HG02938 (cell line): ENCODE results near the gene METAP1D.
A peak's percentile ranks its signal among the peaks of the same experiment; 100 is the strongest.
"Not testable (repeated sequence)": the region's sequence is repeated elsewhere in the genome, so short reads cannot be mapped to it uniquely, and the experiment has no call there.

ENCODE experiments used
- ATAC-seq: cut with Tn5 transposase; IDR thresholded peaks from one replicate; pipeline ENCODE4 v1.9.1; 2021; ENCODE audit warnings: mild to moderate bottlenecking, moderate library complexity; ENCODE audit not compliant: unreplicated experiment

The METAP1D gene

DNA sequence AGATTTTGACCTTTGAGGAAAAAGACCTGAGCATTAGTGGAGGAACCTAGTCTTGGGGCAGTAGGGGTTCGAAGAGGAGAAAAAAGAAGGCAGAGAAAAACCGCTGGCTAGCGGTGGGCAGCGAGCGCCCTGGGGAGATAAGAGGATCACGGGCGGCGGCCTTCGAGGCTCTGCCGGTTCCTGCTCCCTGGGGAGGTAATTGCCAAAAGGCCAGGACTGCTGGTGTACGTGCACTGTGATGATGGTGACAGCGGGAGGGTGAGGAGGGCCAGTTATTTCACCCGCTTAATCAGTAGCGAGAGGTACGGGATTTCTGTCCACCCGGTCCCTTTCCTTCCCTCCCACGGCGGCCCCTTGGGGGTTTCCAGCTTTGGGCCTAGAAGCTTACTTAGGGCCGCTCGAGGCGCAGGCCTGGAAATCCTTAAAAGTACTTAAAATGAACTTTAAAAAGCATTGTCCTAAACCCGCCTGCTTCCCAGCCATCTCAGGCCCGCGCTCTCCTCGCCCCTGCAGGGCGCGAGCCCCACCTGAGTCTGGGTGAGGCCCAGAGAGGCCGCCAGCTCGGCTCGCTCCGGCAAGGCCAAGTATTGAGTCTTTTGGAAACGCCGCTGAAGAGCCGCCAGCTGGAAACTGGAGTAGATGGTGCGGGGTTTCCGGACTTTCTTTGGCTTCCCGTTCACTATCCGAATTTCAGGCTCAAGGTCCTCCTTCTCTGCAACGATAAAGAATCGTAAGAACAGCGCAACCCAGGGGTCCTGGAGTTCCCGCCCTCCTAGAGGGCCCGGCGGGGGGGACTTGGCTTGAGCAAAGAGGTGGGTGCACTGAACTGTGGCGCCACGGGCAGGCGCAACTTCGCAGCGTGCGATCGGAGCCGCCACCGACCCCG, 101.4 kb downstream of the METAP1D start:
- ATAC-seq, result no peak

DNA sequence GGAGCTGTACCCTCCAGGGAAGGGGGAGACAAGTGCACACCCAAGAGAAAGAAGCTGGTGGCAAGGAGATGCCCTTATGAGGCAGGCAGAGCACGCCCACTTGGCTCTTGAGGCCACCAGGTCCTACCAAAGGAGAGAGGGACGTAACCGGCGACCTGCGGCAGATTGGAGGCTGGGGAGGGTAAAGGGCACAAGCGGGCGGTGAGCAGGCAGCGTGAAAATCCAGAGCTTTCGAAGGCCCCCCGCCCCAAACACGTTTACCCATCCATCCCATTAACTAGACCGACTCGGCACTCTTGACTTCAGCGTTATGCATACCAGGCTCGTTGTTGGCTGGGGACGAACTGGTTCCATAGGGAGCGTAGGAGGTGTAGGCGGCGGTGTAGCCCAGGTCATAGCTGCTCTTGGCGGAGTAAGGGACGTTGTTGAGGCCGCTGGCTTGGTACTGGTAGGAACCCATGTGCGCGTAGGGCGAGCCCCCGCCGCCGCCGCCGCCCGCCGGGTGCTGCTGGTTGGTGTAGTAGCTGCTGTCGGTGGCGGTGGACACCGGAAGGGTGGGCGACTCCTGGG, 102.2 kb downstream of the METAP1D start:
- ATAC-seq, result peak; percentile 6

- ATAC-seq, result peak; percentile 62
Observed at GRCh38 chr2:172102391-172103359, 102.9 kb downstream of the METAP1D start, which contains the start of gene DLX2. TSS of gene DLX2 (minus strand) at chr2:172102900. CDS start at chr2:172102538, 362 bp downstream.

DNA sequence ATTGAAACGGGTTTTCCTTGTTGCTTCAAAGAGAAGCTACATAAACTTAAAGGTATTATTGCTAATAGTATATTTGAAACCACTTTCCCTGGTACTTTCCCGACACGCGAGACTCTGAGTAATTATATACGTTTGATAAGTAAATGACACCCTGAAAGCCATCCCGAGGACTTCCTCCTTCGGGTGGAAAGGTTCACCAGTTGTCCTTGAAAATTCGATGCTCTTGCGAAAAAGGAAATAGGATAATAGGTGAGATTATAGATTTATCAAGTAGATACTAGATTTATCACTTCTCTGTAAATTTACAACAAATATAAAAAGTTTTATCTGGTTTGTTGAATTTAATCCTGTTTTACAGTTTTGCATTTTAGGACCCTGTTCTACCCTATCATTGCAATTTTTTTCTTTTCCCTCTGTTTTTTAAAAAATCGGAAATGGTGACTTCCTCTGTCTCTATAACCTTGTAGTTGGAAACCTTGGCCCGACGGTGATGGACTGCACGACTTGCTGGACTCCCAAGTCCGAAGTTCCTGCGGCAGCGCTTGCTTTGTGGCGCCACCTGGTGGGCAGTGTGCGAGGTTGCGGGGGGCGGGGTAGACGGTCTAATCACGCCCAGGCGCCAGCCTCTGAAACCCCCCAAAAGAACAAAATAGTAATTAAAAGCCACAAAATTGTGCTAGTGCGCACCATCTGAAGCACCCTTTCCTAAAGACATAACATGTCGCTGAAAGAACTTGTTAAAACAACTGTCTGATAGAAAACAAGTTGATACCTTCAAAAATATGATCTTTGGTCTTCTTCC, 103.9 kb downstream of the METAP1D start:
- ATAC-seq, result no peak

- no peak for ATAC-seq
Observed at GRCh38 chr2:172105471-172106107, 105.8 kb downstream of the METAP1D start.

DNA sequence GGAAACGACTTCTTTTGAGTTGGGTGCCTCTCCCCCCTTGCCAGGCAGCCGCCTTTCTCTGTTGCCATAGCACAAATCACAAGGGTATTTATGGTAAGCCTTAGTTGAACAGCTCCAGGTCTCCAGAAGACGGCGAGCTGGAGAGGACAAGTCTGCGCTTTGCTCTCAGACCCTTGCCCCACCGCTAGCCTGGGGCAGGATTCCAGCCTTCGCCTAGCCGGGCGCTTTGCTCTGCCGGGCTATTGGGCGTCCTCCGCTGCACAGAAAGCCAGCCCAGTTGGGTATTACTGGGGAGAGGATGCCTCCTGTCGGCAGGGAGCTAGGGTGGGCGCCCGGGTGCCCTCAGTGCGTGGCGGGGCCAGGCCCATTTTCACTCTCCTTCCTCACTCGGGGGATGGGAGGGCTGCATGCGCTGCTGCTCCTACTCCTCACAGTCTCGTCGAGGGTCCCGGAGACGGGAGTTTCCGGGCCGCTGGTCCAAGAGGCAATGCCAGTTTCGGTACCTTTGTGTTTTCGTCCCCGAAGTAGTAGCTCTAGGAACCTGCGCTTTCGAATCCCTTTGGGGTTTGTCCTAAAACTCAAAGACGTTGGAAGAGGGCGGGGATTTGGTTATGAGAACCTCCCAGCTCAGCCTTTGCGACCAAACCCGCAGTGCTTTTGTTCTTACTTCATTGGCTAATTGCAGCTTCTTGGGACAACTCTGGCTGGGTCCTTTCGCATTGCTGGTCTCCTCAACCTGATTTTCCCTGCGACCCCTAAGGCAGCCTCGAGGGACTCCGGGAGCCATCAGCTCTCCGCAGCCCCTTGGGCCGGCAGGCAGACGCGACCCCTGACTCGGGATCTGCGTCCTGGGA, 106.6 kb downstream of the METAP1D start:
- ATAC-seq, result no peak

DNA sequence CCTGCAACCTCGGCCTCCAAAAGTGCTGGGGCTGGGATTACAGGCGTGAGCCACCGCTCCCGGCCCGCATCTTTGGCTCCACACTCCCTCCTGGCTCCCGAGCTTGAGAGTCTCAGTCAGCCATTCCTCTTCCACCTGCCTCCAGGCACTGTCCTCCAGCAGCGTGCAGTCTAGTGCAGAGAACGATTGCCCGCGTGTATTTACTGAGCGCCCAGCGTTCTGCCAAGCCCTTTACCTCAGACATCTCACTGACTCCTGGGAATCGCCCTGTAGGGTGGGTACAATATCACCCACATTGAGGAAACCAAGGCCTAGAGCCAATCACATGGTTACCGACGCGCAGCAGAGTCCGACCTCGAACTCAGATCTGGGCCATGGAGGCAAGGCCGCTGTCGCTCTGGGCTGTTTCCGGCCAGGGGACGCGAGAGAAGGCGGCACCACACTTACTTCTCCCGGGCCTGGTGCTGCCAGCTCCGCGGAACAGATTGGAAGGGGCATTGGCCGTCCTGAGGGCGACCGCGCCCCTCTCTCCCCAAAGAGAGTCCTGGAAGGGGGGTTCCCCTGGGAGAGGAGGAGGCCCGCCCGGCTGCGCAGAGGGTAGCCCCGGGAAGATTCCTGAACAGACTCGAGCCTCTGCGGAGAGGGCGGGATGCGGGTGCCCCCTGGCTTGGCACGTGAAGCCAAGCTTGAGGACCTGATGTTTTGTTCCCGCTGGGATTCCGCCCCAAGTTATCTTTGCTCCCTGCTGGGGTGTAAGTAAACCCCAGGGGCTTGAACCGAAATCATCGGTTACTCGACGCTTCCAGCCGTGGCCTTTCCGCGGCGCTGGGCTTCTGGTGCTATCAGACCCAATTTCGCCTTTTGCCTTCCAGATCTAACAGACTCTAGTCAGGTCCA, 108.2 kb downstream of the METAP1D start:
- ATAC-seq, result no peak

DNA sequence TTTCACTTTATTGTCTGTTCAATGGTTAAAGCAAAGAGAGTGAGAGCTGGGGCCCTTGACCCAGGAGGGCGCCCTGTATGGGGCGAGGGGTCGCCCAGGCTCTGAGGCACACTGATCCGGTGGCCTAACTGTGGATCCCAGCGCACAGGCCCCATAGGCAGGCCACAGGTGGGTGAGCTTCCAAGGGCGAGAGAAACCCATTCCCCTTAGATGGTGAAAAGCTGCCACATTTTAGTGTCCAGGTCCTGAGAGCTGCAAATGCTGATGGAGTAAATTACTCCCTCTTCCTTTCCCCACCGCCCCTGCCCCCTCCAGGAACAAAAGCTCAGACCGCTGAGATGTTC, 108.8 kb downstream of the METAP1D start:
- no peak for ATAC-seq

- ATAC-seq, result no peak
Observed at GRCh38 chr2:172109256-172109987, 109.7 kb downstream of the METAP1D start.

GRCh38 chr2:172109988-172110811, 110.4 kb downstream of the METAP1D start:
- no peak for ATAC-seq

DNA sequence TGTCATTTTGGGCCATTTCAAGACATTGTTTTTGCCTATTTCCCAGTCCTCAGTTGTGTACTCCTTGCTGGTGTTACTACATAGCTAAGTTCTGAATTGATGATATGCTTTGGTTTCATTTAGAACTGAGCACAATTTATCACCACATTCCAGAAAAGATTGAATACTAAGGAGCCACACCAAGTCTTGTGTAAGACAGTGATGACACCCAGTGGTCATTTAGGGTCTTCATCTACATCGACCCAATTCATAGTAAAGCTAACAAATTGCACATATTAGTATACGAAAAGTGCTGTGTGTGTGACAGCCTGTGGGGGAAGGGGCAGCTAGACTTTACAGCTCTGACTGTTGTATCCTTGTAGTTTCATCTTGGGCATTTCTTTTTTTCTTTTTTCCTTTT, 113.9 kb downstream of the METAP1D start:
- no peak for ATAC-seq

DNA sequence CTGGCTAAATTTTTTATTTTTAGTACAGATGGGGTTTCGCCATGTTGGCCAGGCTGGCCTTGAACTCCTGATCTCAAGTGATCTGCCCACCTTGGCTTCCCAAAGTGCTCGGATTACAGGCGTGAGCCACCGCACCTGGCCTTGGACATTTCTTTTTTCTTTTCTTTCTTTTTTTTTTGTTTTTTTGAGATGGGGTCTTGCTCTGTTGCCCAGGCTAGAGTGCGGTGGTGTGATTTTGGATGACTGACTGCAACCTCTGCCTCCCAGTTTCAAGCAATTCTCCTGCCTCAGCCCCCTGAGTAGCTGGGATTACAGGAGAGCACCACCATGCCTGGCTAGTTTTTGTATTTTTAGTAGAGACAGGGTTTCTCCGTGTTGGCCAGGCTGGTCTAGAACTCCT, 114.4 kb downstream of the METAP1D start:
- ATAC-seq, result not testable (repeated sequence)

DNA sequence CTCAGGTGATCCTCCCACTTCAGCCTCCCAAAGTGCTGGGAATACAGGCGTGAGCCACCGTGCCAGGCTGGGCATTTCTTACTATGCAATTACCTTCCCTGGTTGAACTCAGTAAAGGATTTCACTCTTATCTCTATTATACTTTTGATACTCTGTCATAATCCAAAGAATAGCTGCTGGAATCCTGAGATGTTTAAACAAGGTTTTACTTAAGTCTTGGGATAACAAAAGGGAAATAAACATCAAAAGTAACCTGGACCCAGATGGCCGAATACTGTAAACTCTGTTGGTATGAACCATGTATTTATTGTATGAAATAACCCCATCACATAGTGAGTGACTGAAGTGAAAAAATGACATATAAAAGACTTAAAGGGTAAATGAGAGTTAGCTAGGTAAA, 114.8 kb downstream of the METAP1D start:
- no peak for ATAC-seq

GRCh38 chr2:172116107-172116506, 116.4 kb downstream of the METAP1D start:
- ATAC-seq, result no peak

DNA sequence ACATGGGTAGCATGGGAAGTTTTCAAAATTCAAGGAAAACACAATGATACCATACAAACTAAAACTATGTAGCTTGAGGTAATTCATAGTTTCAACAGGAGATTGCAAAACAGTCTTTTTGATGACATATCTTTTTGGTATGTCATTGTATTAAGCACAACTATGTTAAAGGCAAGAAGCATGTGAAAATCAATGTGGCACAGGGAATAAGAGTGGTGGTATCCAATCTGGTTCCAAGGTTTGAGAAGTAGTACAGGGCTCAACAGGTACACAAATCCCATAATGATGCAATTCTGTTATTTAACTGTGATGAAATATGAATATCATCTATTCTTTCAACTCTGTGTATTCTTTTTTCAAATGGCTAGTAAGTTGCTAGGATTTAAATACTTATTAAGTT, 119.3 kb downstream of the METAP1D start:
- no peak for ATAC-seq

GRCh38 chr2:172120118-172120517, 120.4 kb downstream of the METAP1D start:
- ATAC-seq, result no peak

DNA sequence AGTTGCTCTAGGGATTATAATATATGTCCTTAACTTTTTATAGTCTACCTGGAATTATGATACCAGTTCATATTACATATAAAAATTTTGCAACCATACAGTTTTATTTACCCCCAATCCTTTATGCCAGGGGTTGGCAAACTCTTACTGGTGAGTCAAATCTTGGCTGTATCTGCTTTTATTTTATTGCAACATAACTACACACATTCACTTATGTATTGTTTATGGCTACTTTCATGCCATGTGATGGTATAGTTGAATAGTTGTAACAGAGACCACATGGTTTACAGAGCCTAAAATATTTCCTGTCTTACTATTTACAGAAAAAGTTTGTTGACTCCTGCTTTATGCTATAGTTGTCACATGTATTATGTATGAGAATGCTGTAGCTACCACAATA, 128.7 kb downstream of the METAP1D start:
- no peak for ATAC-seq
